WERI-Rb-1 (cell line): ENCODE measurements around the gene XCL1.

Experiments used
- DNase-seq: peaks from one replicate; pipeline ENCODE4 v3.0.0-alpha.2; 2020
- H3K27ac ChIP-seq: fragments of 250-450 bp; sonication (Bioruptor Pico); 2 replicates; pipeline ENCODE4 v1.5.1; 2020; ENCODE audit warnings: mild to moderate bottlenecking, moderate library complexity
- H3K27me3 ChIP-seq: fragments of 250-450 bp; sonication (Bioruptor Pico); 2 replicates; pipeline ENCODE4 v1.5.1; 2021; ENCODE audit warnings: mild to moderate bottlenecking, low read depth, moderate library complexity; ENCODE audit not compliant: insufficient read depth, severe bottlenecking
- H3K36me3 ChIP-seq: fragments of 250-450 bp; sonication (Bioruptor Pico); 2 replicates; pipeline ENCODE4 v1.5.1; 2020; ENCODE audit warnings: mild to moderate bottlenecking, moderate library complexity
- H3K4me3 ChIP-seq: 2 replicates; pipeline ENCODE4 v1.5.1; 2011; ENCODE audit warnings: low read depth, mild to moderate bottlenecking, control low read depth, low read length
- H3K9me3 ChIP-seq: fragments of 250-450 bp; sonication (Bioruptor Pico); 2 replicates; pipeline ENCODE4 v1.5.1; 2021; ENCODE audit warnings: mild to moderate bottlenecking, moderate library complexity; ENCODE audit not compliant: severe bottlenecking
- TF ChIP-seq, protein P1 (sequence below): IDR thresholded peaks from 2 replicates; pipeline ENCODE4 v1.5.1; 2011; ENCODE audit warnings: low read depth, mild to moderate bottlenecking, control low read depth, inconsistent platforms, low read length

Gene XCL1

DNA sequence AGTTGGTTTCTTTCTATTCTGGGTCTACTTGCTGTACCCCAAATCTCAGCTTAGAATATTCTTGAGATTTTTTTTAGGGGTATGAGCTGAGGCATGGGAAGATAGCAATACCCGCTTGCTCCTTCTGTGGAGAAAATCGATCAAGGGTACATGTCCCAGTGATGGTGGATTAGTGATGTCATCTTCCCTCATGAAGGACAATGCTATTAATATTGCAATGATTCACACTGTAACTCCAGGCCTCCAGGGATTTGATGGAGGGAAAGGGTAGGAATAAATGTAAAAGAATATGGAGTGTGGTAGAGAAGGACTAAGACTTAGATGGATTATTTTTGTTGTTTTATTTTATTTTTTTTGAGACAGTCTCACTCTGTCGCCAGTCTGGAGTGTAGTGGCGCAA is 47.4 kb downstream of the XCL1 start:
- Histone ChIP-seq H3K27ac (no peak overlapping the region), H3K27me3 (no peaks in the 10 kb centered on the region), H3K4me3 (no peak overlapping the region), H3K36me3 (no peaks in the 10 kb centered on the region), H3K9me3 (no peaks in the 10 kb centered on the region)
- no peak for DNase-seq
- TF ChIP-seq, protein P1, sequence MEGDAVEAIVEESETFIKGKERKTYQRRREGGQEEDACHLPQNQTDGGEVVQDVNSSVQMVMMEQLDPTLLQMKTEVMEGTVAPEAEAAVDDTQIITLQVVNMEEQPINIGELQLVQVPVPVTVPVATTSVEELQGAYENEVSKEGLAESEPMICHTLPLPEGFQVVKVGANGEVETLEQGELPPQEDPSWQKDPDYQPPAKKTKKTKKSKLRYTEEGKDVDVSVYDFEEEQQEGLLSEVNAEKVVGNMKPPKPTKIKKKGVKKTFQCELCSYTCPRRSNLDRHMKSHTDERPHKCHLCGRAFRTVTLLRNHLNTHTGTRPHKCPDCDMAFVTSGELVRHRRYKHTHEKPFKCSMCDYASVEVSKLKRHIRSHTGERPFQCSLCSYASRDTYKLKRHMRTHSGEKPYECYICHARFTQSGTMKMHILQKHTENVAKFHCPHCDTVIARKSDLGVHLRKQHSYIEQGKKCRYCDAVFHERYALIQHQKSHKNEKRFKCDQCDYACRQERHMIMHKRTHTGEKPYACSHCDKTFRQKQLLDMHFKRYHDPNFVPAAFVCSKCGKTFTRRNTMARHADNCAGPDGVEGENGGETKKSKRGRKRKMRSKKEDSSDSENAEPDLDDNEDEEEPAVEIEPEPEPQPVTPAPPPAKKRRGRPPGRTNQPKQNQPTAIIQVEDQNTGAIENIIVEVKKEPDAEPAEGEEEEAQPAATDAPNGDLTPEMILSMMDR: no peak

- H3K27ac ChIP-seq: no peak overlapping the region
- H3K4me3 ChIP-seq: no peak overlapping the region
- DNase-seq: no peak
- no peaks in the 10 kb centered on the region for H3K27me3 ChIP-seq
- no peaks in the 10 kb centered on the region for H3K9me3 ChIP-seq
- H3K36me3 ChIP-seq: no peaks in the 10 kb centered on the region
- TF ChIP-seq, protein P1: no peak
Observed at GRCh38 chr1:168626326-168626725, 49.9 kb downstream of the XCL1 start.

DNA sequence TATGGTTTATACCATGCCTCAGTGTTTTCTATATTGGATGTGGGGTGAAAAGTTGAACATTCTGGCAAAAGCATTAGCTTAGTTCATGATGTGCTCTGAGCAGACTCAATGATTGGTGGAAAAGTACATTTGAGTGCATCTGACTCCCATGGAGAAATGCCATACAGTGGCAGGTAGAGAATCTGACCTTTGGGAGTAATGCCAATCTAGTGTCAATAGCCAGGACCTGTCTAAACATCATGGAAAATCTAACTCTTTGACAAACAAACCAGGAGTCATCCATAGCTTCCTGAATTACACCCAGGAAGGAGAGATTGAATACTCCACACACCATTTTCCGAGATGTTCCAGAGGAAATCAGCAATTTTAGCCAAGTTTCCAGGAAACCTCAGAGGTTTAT is 51.0 kb downstream of the XCL1 start:
- no peaks in the 10 kb centered on the region for H3K27me3 ChIP-seq
- no peak overlapping the region for H3K27ac ChIP-seq
- no peak for DNase-seq
- TF ChIP-seq, protein P1: no peak
- no peak overlapping the region for H3K4me3 ChIP-seq
- no peaks in the 10 kb centered on the region for H3K9me3 ChIP-seq
- H3K36me3 ChIP-seq: no peaks in the 10 kb centered on the region

DNA sequence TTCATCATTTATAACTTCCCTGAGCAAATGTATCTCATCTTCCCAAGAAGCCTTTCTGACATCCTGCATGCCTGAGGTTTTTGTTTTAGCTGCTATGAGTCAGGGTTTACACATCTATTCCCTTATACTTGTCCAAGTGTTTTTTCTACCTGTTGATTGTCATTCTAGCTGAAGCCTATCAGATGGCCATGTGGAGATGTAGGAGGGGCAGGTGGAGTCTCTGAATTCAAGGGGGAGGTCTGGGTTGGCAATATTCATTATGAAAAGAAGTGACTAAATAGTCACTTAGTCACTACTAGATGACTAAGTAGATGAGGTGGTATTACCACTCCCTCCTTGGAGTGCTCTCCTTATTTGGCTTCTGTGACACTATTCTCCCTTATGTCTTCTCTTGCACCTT is 52.4 kb downstream of the XCL1 start:
- no peaks in the 10 kb centered on the region for H3K9me3 ChIP-seq
- H3K27ac ChIP-seq: no peak overlapping the region
- DNase-seq: no peak
- H3K36me3 ChIP-seq: no peaks in the 10 kb centered on the region
- no peak overlapping the region for H3K4me3 ChIP-seq
- no peaks in the 10 kb centered on the region for H3K27me3 ChIP-seq
- TF ChIP-seq, protein P1: no peak

DNA sequence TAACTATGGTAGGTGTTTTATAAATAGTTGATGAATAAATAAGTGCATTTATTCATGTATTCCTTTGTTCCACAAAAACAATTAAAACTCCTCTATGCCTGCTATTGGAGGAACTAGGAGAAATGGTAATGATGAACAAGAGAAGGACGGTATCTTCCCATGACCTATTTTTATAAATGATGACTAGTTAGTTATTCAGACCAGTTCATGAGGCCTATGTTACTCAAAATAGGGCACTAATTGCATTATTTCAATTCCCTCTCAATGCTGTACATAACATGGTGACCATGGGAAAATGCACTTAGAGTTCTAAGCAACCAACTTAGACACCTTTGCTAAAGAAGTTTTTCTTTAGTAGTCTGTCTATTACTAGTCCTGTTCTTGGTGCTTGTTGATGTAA is 53.1 kb downstream of the XCL1 start:
- H3K9me3 ChIP-seq: no peaks in the 10 kb centered on the region
- H3K36me3 ChIP-seq: no peaks in the 10 kb centered on the region
- DNase-seq: no peak
- H3K4me3 ChIP-seq: no peak overlapping the region
- no peak overlapping the region for H3K27ac ChIP-seq
- no peaks in the 10 kb centered on the region for H3K27me3 ChIP-seq
- TF ChIP-seq, protein P1: no peak
